T-helper 2 cell (primary cell): Measurements from ENCODE around the gene JARID2.

ENCODE experiments used
- DNase-seq, 5 experiments: peaks; one replicate each; pipeline versions ENCODE4 v3.0.0 to v3.0.0-alpha.2; 2012 to 2022
- total RNA-seq, 2 donors: gene quantifications; one replicate each; lab custom pipeline; 2026; lab: John Stamatoyannopoulos, UW

Gene JARID2
- total RNA-seq: 57.7 to 108 reads per million in 2 donors

DNA sequence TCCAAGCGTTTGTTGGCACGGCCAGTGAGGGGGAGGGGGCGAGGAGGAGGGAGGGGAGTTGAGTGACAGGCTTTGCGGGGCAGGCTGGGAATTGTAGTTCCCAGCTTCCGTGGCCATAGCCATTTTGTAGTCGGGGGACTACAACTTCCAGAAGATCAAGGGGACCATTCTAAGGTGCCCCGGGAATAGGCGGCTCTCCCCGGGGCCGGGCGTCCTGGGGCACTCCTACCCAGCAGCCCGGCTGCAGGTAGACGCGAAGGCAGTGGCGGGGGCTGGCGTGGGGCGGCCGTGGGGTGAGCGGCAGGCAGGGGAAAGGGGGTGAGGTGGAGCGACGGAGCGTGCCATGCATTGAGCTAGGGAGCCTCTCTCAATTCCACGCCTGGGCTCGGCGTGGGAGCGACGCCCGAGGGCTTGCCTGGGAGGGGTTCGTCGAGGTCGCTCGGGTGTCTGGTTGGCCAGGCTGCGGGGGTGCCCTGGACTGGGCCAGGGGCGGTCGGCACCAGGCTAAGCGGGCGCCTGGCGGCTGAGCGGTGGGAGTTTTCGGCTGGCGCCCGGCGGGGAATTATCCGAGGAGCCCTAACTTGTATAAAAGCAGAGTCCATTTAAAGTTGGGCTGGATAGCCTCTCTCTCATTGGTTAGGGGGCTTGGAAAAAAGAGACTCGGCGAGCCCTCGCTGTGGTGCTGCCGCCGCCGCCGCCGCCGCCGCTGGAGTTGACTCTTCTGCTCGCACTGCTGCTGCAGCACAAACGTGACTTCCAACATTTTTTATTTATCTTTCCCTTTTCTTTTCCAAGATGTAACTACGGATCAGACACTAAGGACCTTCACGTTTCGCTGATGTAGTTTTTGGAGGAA lies at the start of gene JARID2:
JARID2 (plus strand) TSS at position 709 of the 856 bp plus-strand sequence. CDS start 471 bp downstream, outside the sequence.
- DNase-seq: peak; percentile 82 to 98 (median 93)

DNA sequence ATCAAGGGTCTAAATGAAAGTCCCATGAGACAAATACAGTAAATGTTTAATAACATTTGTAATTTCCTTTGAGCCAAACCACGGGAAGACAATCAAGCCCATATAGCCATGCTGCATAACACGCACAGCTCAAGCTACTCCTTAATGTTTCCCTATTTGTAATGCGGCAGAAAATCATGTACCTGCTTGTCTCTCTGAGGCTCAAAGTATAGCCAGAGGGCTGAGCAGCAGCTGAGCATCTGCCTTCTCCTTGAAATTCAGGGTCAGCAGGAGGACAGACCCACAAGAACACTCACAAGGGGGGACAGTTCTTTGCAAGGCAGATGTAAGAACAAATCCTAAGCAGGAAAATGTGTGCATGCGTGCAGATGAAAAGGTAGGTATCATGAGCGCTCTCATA lies 45.8 kb upstream of the JARID2 start:
- no peak for DNase-seq

DNA sequence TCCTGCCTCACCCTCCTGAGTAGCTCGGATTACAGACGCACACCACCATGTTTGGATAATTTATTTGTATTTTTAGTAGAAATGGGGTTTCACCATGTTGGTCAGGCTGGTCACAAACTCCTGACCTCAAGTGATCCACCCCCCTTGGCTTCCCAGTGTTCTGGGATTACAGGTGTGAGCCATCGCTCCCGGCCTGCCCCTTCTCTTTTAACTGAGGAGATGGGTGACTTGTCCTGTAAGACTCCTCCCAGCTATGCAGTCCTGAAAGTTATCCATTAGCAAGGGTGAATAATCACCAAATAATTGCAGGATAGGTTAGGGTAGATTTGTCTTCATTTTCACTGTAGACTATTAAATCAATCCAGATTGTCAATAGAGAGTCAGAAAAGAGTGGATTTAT lies 40.5 kb upstream of the JARID2 start:
- DNase-seq: no peak

DNA sequence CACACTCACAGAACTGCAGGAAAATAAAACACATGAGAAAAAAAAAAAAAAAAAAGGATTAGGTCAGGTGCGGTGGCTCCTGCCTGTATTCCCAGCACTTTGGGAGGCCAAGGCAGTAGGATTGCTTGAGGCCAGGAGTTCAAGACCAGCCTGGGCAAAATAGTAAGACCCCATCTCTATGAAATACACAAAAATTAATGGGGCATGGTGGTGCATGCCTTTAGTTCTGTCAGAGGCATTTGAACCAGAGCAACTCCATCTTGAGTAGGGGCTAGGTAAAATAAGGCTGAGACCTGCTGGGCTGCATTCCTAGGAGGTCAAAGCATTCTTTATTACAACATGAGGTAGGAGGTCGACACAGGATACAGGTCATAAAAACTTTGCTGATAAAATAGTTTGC lies 39.0 kb upstream of the JARID2 start:
- no peak for DNase-seq

DNA sequence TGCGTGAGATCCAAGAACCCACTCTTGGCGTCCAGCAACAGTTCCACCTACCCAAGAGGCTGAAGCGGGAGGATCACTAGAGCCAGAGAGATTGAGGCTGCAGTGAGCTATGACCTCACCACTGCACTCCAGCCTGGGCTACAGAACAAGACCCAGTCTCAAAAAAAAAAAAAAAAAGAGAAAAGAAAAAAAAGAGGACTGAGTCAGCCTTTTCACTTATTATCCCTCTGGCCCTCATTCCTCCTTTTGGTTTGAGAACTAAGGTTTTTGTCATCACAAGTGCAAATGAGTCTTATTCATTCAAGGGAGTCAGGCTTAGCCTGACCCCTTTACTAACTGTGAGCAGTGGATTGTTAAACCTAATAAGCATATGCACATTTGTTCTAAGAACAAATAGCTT lies 37.9 kb upstream of the JARID2 start:
- no peak for DNase-seq

DNA sequence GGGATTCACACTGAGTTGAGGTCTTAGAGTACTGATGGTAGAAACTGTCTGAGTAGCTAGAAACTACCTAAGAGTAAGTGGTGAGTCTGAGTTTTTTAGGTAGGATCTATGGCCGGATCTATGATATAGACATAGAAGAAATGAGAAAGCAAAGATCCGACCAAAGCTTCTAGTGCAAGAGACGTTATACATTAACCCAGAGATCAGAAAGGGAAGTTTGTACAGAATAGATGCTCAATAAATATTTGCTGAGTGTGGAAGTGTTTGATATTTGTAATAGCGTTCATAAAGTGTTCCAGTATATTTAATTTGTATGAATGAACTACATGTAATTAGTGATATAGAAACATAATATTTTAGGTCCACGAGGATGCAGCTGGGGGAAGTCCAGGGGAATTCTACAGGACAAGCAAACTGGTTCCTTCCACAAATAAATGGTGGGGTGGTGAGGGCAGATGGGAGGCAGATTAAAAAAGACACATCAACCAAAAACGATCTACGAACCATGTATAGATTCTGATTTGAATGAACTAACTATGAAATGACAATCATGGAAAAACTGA lies 31.9 kb upstream of the JARID2 start:
- DNase-seq: no peak

DNA sequence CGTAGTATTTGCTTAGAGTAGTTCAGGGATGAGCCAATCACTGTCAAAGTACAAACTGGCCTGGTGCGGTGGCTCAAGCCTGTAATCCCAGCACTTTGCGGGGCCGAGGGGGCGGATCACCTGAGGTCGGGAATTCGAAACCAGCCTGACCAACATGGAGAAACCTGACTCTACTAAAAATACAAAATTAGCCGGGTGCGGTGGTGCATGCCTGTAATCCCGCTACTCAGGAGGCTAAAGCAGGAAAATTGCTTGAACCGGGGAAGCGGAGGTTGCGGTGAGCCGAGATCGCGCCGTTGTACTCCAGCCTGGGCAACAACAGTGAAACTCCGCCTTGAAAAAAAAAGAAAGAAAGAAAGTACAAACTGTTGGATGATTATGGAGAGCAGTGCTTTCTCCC lies 27.5 kb upstream of the JARID2 start:
- no peak for DNase-seq

DNA sequence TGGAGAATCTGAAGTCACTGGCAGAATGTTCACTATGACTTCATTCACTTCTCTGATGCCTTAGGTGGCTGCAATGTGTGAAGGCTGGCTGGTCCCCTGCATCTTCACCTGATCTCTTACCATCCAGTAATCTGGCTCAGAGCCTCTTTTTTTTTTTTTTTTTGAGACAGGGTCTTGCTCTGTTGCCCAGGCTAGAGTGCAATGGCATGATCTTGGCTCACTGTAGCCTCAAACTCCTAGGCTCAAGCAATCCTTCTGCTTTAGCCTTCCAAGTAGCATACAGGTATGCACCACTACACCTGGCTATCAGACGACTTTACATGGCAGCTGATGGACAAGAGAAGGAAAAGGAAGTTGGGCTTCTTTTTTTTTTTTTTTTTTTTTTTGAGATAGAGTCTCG lies 25.8 kb upstream of the JARID2 start:
- no peak for DNase-seq

DNA sequence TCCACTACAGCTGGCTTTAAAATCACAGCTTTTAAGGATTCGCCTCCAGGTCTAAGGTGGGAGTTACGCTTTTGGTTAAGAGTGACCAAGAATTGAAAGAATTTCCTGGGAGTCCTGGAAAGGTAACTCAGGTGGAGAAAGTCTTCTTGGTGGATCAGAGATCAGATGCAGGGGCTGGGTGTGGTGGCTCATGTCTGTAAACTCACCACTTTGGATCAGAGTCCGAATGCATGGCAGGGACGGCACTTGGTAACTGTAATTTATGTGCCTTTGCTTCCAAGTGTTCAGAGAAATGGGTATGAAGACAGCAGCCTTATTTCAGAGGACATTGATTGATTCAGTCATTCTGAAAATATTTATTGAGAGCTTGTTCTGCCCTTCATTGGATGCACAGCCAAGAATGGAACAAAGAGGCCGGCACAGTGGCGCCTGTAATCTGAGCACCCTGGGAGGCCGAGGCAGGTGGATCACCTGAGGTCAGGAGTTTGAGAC lies 18.0 kb upstream of the JARID2 start:
- no peak for DNase-seq

DNA sequence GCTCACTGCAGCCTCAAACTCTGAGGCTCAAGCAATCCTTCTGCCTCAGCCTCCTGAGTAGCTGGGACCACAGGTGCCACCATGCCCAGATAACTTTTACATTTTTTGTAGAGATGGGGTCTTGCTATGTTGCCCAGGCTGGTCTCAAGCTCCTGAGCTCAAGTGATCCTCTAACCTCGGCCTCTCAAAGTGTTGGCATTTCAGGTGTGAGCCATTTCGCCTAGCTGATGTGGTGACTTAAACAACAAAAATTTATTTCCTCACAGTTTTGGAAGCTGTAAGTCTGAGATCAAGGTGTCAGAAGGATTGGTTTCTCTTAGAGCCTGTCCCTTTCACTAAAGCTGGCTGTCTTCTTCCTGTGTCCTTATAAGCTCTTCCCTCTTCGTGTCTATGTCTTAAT lies 15.0 kb upstream of the JARID2 start:
- DNase-seq: no peak

DNA sequence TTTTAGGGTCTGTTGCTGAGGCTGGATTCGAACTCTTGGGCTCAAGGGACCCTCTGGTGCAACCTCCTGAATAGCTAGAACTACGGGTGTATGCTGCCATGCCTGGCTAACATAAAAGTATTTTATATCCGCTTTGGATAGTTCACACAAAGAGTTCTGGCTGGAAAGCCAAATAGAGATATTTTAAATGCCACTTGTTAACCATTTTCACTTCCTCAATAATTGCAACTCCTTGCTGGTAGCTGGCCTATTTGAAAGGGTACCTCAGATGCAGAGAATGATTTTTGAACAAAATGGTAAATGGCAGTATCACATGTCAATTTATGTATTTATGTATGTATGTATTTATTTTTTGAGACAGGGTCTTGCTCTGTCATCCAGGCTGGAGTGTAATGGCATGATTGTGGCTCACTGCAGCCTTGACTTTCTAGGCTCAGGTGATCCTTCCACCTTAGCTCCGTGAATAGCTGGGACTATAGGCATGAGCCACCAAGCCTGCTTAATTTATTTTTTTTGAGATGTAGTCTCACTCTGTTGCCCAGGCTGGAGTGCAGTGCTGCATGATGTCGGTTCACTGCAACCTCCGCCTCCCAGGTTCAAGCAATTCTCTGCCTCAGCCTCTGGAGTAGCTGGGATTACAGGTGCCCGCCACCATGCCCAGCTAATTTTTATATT lies 12.9 kb upstream of the JARID2 start:
- no peak for DNase-seq

DNA sequence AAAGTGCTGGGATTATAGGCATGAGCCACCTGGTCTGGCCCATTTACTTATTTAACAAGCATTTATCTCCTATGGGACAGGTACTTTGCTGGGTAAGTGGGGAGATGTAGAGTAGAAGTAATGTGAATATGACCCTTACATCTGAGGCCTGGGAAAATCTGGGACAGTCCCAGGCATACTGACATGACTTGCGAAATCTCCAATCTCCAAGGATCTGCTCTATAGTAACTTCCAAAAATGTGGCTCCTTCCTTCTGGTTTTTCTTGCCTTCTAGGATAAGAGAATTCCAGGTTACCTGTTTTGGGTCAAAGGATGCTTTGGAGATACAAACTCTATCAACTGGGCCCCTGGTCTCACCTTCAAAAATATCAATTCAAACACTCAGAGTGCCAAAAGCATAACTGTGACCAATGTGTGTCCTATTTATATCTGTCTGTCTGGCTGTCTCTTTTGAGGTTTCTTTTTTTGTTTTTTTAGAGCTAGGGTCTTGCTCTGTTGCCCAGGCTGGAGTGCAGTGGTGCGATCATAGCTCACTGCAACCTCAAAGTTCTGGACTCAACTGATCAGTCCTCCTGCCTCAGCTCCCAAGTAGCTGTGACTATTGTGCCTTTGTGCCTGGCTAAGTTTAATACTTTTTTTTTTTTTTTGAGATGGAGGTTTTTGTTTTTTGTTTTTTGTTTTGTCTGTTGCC lies 11.7 kb upstream of the JARID2 start:
- DNase-seq: no peak

DNA sequence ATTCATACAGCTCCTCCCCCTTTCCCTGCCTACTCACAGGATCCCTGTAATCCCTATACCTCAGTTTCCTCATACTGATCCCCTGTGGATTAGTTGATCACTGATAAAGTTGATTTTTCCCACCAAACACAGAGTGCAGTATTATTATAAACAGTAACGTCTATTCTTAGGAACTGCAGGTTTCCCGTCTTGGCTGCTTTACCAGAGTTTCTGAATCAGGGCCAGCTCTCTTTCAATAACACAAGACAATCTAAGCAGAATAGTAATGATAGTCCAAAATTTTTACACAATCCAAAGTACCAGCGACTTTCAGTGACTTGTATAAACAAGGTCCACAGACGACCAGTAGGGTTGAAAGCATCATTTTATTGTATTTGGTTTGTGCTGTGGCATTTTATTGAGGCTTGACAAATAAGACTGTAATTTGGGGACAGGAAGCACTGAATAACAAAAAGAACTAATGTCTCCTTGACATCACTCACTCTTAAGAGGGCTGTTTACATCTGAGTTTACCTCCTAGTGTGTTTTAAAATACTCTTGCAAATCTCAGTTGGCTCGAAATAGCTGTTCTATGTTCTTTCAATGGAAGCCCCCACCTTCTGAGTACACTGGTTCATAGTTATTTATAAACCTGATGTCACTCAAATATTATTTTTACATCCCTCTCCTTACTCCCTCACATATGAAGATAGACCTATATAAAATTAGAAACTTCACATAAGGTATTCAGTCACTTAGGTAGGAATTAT lies 6.1 kb upstream of the JARID2 start:
- no peak for DNase-seq

DNA sequence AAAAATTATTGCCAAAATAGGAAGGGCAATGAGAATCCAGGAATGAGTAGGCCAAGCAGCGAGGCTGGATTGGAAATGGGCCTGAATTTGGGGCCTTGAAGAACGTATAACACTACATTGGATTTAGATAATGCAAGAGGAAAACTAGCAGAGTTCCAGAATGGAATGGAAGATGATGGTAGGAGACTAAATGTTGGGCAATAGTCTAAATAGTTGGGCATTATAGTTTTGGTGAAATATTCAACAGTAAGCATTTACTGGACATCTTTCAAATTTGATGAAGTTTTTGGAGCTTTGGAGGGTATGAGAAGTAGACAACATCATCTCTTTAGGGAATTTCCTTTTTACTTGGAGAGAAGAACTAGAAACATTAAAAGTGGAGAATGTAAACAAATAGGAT lies 3.4 kb upstream of the JARID2 start:
- DNase-seq: no peak

DNA sequence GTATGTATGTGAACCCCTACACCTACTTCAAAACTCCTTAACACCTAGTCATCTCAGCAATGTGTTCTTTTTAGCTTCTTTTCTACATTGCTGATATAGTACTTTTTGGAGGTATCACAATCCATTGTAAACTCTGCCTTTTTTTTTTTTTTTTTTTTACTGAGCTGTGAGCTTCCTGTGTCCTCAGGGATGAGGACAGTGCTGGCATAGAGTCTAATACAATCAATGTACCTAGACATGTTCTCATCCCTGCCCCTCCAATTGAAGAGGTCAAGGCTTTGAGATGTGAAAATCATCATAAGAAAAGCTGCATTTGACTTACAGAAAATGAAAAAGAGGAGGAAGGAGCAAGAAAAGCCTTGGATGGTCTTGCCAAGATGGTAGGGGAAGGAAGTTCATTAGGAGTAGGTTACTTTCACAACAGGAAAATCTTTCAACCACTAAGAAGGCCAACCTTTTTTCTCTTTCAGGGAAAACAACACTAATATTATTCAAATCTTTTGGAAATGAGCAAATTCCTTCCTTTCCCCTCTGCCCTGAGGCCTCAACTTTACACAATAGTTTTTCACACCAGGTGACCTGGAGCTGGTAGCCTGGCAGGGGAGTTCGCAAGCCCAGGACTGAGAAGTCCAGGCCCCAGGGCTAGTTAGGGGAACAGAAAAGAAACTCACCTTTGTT lies 2.8 kb upstream of the JARID2 start:
- DNase-seq: no peak

DNA sequence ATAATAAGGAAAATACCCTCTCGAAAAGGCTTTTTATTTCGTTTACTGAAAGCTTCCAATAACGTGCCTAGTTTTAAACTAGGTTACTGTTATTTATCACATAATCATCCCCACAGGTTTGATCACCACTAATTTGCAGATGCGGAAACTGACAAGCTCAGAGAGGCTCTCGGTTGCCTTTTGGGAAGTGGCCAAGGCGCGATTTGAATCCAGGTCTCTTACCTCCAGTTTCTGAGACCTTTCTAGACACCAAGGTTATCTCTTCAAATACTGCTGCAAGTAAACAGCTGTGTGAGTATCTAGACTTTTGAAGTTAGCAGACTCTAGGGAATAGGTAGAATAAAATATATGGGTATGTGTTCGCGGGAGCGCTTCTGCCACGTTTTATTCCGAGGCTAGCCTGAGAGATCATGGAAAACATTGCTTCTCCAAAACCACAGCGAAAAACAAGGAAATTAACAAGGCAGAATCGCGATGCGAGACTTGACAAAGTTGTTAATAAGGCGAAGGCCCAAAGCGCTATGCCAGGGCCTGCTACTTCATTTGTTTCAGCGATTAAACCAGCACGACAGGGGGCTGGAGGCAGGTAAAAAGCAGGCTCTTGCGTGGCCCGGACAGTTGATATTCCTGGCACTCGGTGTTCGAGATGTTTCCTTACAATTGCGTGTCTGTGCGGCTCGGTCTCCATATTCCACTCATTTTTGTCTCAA lies 1.8 kb upstream of the JARID2 start:
- DNase-seq: no peak

DNA sequence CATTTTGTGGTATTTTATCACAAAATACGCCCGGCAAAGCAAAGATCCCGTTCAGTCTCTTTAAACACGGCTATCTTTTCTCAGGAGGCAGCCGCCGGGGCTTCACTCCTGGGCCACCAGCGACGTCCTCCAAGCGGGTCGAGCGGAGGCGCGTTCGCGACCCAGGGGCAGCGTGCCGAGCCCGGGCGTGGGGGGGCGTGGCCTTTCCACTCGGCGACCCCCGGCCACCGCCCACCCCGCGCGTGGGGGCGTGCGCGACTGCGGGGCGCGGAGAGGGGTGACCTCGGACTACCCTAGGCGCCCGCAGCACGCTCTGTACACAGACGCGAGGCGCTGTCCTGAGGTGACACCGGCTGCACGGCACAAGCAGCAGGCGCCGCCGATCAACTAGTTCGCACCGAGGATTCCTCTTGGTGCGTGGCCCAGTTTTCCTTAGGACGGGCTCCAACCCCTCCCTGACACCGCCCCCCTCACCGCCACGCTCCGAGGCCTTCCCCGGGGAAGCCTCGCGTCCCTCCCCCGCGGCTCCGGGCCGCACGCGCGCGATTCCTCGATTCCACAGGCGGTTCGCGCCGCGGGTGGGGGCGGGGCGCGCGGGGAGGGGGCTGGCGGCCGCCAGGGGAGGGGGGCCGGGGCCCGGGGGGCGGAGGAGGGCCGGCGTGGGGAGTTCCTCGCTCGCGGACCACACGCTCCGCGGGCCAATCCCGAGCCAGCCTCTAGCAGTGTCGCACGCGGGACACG lies 1.1 kb upstream of the JARID2 start:
- DNase-seq: peak in 4 of 5 experiments; percentile 28 to 81 (median 60)

DNA sequence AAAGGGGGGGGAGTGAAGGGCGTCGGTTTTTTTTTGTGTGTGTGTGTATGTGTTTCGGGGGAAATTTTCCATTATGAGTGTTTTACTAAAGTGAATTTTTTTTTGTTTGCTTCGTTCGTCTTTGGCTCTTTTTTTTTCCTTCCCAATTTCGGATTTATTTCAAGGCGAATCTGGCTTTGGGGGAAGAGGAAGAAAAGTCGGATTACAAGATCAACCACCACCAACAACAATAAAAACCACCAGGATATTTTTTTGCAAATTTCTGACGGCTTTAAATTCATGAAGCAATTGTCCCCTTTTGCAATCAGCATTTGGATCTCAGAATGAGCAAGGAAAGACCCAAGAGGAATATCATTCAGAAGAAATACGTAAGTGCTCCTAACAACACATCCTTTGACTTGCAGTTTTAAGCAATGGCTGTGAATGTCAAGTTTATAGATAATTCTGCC lies 372 bp downstream of the JARID2 start:
- DNase-seq: no peak

DNA sequence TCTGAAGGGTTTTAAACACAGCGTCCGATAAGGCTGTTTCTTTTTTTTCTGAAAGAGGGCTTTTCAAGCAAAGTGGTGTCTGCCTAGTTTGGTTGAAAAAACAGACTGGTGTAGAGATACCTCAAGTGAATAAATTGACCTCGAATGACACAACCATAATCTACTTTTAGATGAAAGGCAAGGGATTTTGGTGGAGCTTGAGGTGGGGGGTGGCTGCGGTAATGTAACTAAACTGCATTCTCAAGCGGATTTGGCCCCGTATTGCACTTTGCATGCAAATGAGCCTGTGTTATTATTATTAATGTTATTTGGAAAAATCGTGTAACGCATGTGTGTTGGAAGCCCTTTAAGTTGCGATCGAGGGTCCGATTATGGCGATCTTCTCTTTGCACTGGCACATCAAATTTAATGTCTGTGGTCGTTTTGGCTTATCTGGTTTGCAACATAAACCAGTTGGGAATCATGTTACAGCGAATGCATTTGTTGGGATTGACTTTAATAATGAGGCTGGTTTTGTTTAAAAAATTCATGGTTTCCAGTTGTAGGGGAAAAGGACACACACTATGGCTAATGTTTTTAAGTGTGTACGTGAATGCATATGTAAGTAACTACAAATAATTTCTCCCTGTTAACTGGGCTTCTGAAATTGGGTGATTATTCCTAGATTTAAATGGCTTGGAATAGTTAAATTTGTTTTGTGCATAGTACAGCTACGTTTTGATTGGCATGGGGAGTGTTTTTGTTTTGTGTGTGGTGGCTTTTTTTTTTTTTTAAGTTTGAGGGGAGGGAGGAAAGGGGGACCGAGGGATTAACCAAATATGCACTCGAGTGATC lies 1.0 kb downstream of the JARID2 start:
- peak in 3 of 5 experiments; percentile 30 to 66 (median 34) for DNase-seq
